Mesendoderm (in vitro differentiated cells): Measurements from ENCODE around the gene WASF2.
A peak's percentile ranks its signal among the peaks of the same experiment; 100 is the strongest.

Source experiments
- DNase-seq: peaks from one replicate; pipeline ENCODE4 v3.0.0; 2013
- H2AK5ac ChIP-seq: 2 replicates; pipeline ENCODE4 v1.6.1; 2013; ENCODE audit warnings: low read length, inconsistent platforms
- H2BK120ac ChIP-seq: 2 replicates; pipeline ENCODE4 v1.6.1; 2013; ENCODE audit warnings: low read depth, mild to moderate bottlenecking, low read length, moderate library complexity, mixed read lengths
- H2BK15ac ChIP-seq: replicated peaks from 2 replicates; pipeline ENCODE4 v1.6.1; 2013; ENCODE audit warnings: low read depth, mild to moderate bottlenecking, moderate library complexity
- H2BK5ac ChIP-seq: 2 replicates; pipeline ENCODE4 v1.6.1; 2013; ENCODE audit warnings: low read length, inconsistent platforms
- H3K18ac ChIP-seq: 2 replicates; pipeline ENCODE4 v1.6.1; 2013; ENCODE audit warnings: mild to moderate bottlenecking, low read length, mixed read lengths
- H3K23ac ChIP-seq: one replicate; pipeline ENCODE4 v1.6.1; 2013; ENCODE audit warnings: low read length
- H3K27ac ChIP-seq: 2 replicates; pipeline ENCODE4 v1.5.1; 2013; ENCODE audit warnings: low read depth, mild to moderate bottlenecking, inconsistent platforms, low read length, moderate library complexity
- H3K27me3 ChIP-seq: 2 replicates; pipeline ENCODE4 v1.6.1; 2013; ENCODE audit warnings: low read length, control low read depth, mild to moderate bottlenecking, inconsistent platforms; ENCODE audit not compliant: insufficient read depth, poor library complexity
- H3K36me3 ChIP-seq: 2 replicates; pipeline ENCODE4 v1.6.1; 2013; ENCODE audit warnings: low read length, inconsistent platforms; ENCODE audit not compliant: control insufficient read depth, insufficient read depth
- H3K4ac ChIP-seq: one replicate; pipeline ENCODE4 v1.6.1; 2013; ENCODE audit warnings: low read depth, mild to moderate bottlenecking, low read length, moderate library complexity
- H3K4me1 ChIP-seq: 2 replicates; pipeline ENCODE4 v1.6.1; 2013; ENCODE audit warnings: low read depth, low read length, inconsistent platforms; ENCODE audit not compliant: control insufficient read depth
- H3K4me2 ChIP-seq: 2 replicates; pipeline ENCODE4 v1.6.1; 2013; ENCODE audit warnings: low read length
- H3K4me3 ChIP-seq: 2 replicates; pipeline ENCODE4 v1.5.1; 2013; ENCODE audit warnings: mild to moderate bottlenecking, low read length
- H3K56ac ChIP-seq: one replicate; pipeline ENCODE4 v1.6.1; 2013; ENCODE audit warnings: low read length
- H3K79me1 ChIP-seq: 2 replicates; pipeline ENCODE4 v1.6.1; 2013; ENCODE audit warnings: low read length, inconsistent platforms
- H3K79me2 ChIP-seq: 2 replicates; pipeline ENCODE4 v1.6.1; 2013; ENCODE audit warnings: mild to moderate bottlenecking, low read length; ENCODE audit not compliant: control insufficient read depth, insufficient read depth
- H3K9ac ChIP-seq: 2 replicates; pipeline ENCODE4 v1.6.1; 2013; ENCODE audit warnings: low read length, inconsistent platforms
- H4K5ac ChIP-seq: one replicate; pipeline ENCODE4 v1.6.1; 2013; ENCODE audit warnings: low read length
- H4K8ac ChIP-seq: one replicate; pipeline ENCODE4 v1.6.1; 2013; ENCODE audit warnings: low read depth, mild to moderate bottlenecking, control low read depth, low read length, moderate library complexity
- WGBS: extraction: QIAGEN DNeasy Blood & Tissue Kit; methylation state at CpG from one replicate; pipeline ENCODE4 v1.1.7; 2013; ENCODE audit warnings: low lambda C conversion rate, missing lambda C conversion rate; ENCODE audit not compliant: insufficient coverage; ENCODE audit errors: extremely low coverage; 5-methylcytosine and 5-hydroxymethylcytosine counted together

The WASF2 gene

DNA sequence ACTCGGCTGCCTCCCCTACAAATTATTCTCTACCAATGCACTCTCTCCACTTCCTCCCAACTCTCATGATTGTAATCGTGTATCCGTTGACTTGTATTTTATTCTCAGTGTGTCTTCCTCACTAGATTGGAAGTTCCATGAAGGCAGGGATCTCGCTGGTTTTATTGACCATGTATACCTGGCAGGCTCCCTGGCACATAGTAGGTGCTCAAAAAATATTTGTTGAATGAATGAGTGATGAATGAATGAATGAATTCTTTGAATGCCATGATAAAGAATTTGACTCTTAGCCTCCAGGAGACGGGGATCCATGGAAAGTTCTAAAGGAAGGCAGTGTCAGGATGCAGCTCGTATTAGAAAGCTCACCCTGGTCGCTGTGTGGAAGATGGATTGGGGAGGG, 28.8 kb upstream of the WASF2 start:
- H3K9ac ChIP-seq, result no peak overlapping the region

DNA sequence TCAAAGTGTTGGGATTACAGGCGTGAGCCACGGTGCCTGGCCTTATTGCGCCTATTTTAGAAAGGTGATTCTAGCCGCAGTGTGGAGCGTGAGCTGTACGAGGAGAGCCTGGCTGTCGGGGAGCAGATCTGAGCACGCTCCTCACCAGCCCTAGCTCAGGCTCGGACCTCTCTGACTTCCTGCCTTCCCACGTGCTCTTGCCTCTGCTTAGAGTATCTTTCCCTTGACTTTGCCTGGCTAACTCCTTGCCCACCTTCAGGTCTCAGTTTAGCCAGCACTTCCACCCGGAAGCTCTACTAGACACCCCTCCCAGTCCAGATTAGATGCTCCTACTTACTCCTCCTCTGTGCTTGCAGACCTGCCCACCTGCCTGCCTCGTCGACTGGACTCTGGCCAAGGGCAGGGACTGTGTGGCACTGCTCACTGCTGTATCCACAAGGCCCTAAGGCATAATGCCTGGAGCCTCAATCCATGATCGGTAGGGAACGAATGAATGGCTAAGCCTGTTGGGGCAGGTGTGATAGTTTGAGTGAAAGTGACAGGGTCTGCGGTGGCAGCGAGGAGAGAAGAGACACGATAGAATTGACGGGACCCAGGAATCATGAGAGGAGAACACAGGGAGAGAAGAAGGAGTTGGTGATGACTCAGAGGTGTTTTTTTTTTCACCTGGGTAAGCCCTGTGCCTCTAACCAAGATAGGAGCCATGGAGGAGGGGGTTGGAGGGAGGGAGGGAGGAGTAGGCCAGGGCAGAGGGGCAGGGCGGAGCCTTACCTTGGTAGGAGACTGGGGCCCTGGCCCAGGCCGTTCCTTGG, 28.1 kb upstream of the WASF2 start:
- Histone ChIP-seq H2BK120ac (no peak overlapping the region), H3K36me3 (no peaks in the 10 kb centered on the region), H3K27me3 (no peaks in the 10 kb centered on the region), H3K4ac (no peak overlapping the region), H3K79me2 (no peaks in the 10 kb centered on the region), H3K56ac (peak overlapping the region; percentile 49), H3K9ac (peak overlapping the region; percentile 17), H2BK15ac (no peak overlapping the region), H3K79me1 (no peaks in the 10 kb centered on the region), H3K18ac (no peak overlapping the region), H3K4me3 (no peak overlapping the region), H2AK5ac (no peak overlapping the region), H3K4me2 (no peak overlapping the region), H4K8ac (no peak overlapping the region), H3K4me1 (peaks cover 7% of the 10 kb centered on the region), H4K5ac (no peak overlapping the region), H3K23ac (no peak overlapping the region), H3K27ac (no peak overlapping the region), H2BK5ac (peak overlapping the region; percentile 35)
- no CpG with 5 or more reads among the region's 21 CpGs for WGBS
- peak; percentile 81 for DNase-seq

More for the DNA sequence above, 28.8 kb upstream of the WASF2 start:
- no peaks in the 10 kb centered on the region for H3K27me3 ChIP-seq
- H3K4me2 ChIP-seq, result no peak overlapping the region
- no peak for DNase-seq
- H3K18ac ChIP-seq, result no peak overlapping the region
- H4K5ac ChIP-seq, result no peak overlapping the region
- H2BK15ac ChIP-seq, result no peak overlapping the region
- H2BK5ac ChIP-seq, result no peak overlapping the region
- no peaks in the 10 kb centered on the region for H3K36me3 ChIP-seq
- H3K79me2 ChIP-seq, result no peaks in the 10 kb centered on the region
- no peak overlapping the region for H3K4me3 ChIP-seq
- no peak overlapping the region for H2AK5ac ChIP-seq
- no peak overlapping the region for H2BK120ac ChIP-seq
- WGBS, result no CpG with 5 or more reads among the region's 7 CpGs
- H3K79me1 ChIP-seq, result no peaks in the 10 kb centered on the region
- H3K4ac ChIP-seq, result no peak overlapping the region
- H3K27ac ChIP-seq, result no peak overlapping the region
- H4K8ac ChIP-seq, result no peak overlapping the region
- H3K56ac ChIP-seq, result no peak overlapping the region
- H3K4me1 ChIP-seq, result peaks cover 9% of the 10 kb centered on the region
- H3K23ac ChIP-seq, result no peak overlapping the region

DNA sequence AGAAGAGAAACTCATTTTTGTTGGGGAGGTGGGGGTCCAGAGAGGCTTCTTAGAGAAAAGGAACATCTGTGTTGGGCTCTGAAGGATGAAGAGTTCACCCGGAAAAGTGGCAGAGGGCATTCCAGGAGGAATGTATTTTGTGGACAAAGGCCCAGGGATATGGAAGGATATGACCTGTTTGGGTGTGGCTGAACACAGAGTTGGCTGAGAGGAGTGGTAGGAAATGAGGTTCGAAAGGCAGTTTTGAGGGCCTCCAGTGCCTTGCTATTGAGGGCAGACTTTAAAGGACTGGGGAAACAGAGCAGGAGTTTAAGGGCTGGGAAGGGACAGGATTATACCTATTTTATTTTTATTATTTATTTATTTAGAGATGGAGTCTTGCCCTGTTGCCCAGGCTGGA, 27.3 kb upstream of the WASF2 start:
- Histone ChIP-seq H3K79me1 (no peaks in the 10 kb centered on the region), H3K4me1 (peaks cover 7% of the 10 kb centered on the region)
- no CpG with 5 or more reads among the region's 2 CpGs for WGBS

DNA sequence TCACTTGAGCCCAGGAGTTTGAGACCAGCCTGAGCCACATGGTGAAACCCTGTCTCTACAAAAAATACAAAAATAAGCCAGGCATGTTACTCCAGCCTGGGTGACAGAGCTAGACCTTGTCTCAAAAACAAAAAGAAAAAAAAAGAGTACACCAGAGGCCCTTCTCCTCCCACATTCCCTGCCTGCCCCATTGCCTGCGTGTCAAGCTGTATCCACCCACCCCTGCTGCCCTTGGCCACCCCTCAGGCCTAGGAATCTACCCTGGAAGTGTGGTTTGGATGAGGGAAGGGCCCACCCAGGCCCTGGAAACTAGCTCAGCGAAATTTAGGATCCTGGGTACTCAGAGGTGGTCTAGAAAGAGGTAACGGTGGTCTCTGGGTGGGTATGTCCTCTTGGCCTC, 25.7 kb upstream of the WASF2 start:
- H3K27ac ChIP-seq, result no peak overlapping the region
- no peaks in the 10 kb centered on the region for H3K36me3 ChIP-seq

More for the DNA sequence above, 27.3 kb upstream of the WASF2 start:
- no peak overlapping the region for H3K23ac ChIP-seq
- H2BK120ac ChIP-seq, result no peak overlapping the region
- no peak overlapping the region for H3K4ac ChIP-seq
- no peak overlapping the region for H3K4me2 ChIP-seq
- H3K27ac ChIP-seq, result no peak overlapping the region
- H3K18ac ChIP-seq, result no peak overlapping the region
- H3K36me3 ChIP-seq, result no peaks in the 10 kb centered on the region
- no peak overlapping the region for H2BK5ac ChIP-seq
- DNase-seq, result no peak
- H3K9ac ChIP-seq, result no peak overlapping the region
- no peak overlapping the region for H2BK15ac ChIP-seq
- no peak overlapping the region for H4K5ac ChIP-seq
- H3K4me3 ChIP-seq, result no peak overlapping the region
- no peaks in the 10 kb centered on the region for H3K79me2 ChIP-seq
- no peaks in the 10 kb centered on the region for H3K27me3 ChIP-seq
- H2AK5ac ChIP-seq, result no peak overlapping the region
- H3K56ac ChIP-seq, result no peak overlapping the region
- H4K8ac ChIP-seq, result no peak overlapping the region

DNA sequence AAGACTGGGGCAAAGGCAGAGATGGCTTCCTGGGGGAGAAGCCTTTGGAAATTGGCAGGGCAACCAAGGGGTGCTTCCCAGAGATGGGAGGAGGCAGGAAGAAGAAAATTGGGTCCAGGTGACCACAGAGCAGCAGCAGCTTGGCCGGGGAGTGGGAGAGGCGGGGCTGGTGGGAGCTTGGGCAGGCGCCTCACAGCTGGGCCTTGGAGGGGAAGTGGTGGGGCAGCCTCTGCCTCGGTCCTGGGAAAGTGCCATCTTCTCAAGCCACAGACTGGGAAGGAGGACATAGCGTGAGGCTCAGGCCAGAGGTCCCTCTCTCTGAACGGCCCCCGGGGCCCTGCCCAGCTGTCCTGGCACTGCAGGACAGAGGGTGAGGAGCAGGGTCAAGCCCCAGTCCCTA, 24.0 kb upstream of the WASF2 start:
- H3K4me3 ChIP-seq, result no peak overlapping the region

More for the DNA sequence above, 25.7 kb upstream of the WASF2 start:
- DNase-seq, result no peak
- H2BK15ac ChIP-seq, result no peak overlapping the region
- H3K4me3 ChIP-seq, result no peak overlapping the region
- H3K4me2 ChIP-seq, result no peak overlapping the region
- no peaks in the 10 kb centered on the region for H3K79me1 ChIP-seq
- H3K79me2 ChIP-seq, result no peaks in the 10 kb centered on the region
- H2BK5ac ChIP-seq, result no peak overlapping the region
- H4K5ac ChIP-seq, result no peak overlapping the region
- H2BK120ac ChIP-seq, result no peak overlapping the region
- no peak overlapping the region for H3K23ac ChIP-seq
- no peak overlapping the region for H3K18ac ChIP-seq
- H4K8ac ChIP-seq, result no peak overlapping the region
- peaks cover 7% of the 10 kb centered on the region for H3K4me1 ChIP-seq
- no CpG with 5 or more reads among the region's 3 CpGs for WGBS
- no peaks in the 10 kb centered on the region for H3K27me3 ChIP-seq
- no peak overlapping the region for H3K9ac ChIP-seq
- no peak overlapping the region for H3K56ac ChIP-seq
- no peak overlapping the region for H2AK5ac ChIP-seq
- H3K4ac ChIP-seq, result no peak overlapping the region

DNA sequence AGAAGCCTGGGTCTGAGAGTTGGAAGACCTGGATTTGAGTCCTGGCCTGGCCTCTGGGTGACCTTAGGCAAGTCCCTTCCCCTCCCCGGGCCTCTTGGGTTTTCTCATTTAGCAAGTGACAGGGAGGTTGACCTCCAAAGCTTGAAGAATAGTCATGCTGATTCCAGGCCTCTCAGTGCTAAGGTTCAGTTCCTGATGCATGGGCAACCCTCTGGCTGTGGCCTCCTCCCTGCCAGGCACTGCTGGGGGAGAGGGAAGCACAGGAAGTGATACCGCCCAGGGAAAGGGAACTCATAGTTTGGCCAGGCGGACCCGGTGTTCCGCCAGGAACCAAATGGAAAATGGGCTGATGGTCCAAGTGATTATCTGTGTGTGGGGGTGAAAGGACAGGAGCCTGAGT, 23.6 kb upstream of the WASF2 start:
- no peak overlapping the region for H2BK120ac ChIP-seq
- no peak overlapping the region for H3K4me2 ChIP-seq
- H3K27me3 ChIP-seq, result no peaks in the 10 kb centered on the region
- H3K23ac ChIP-seq, result no peak overlapping the region
- no peak overlapping the region for H2BK15ac ChIP-seq
- H3K79me2 ChIP-seq, result no peaks in the 10 kb centered on the region
- no peak overlapping the region for H3K4ac ChIP-seq
- no peak overlapping the region for H2BK5ac ChIP-seq
- H3K36me3 ChIP-seq, result no peaks in the 10 kb centered on the region
- no CpG with 5 or more reads among the region's 5 CpGs for WGBS
- H2AK5ac ChIP-seq, result no peak overlapping the region
- H3K56ac ChIP-seq, result peak overlapping the region; percentile 49
- H4K8ac ChIP-seq, result no peak overlapping the region
- H3K18ac ChIP-seq, result no peak overlapping the region
- H3K4me1 ChIP-seq, result peaks cover 5% of the 10 kb centered on the region
- no peak overlapping the region for H3K9ac ChIP-seq
- H3K4me3 ChIP-seq, result no peak overlapping the region
- no peak for DNase-seq
- no peak overlapping the region for H4K5ac ChIP-seq
- no peak overlapping the region for H3K27ac ChIP-seq
- no peaks in the 10 kb centered on the region for H3K79me1 ChIP-seq

More for the DNA sequence above, 24.0 kb upstream of the WASF2 start:
- Histone ChIP-seq H3K79me2 (no peaks in the 10 kb centered on the region), H3K4me2 (no peak overlapping the region), H2AK5ac (no peak overlapping the region), H2BK5ac (no peak overlapping the region), H3K27ac (no peak overlapping the region), H3K23ac (no peak overlapping the region), H2BK15ac (no peak overlapping the region), H3K36me3 (no peaks in the 10 kb centered on the region), H3K79me1 (no peaks in the 10 kb centered on the region), H3K9ac (no peak overlapping the region), H3K4me1 (peaks cover 7% of the 10 kb centered on the region), H3K56ac (no peak overlapping the region), H4K5ac (no peak overlapping the region), H2BK120ac (no peak overlapping the region), H3K18ac (no peak overlapping the region), H4K8ac (no peak overlapping the region), H3K4ac (no peak overlapping the region), H3K27me3 (no peaks in the 10 kb centered on the region)
- WGBS, result no CpG with 5 or more reads among the region's 7 CpGs
- DNase-seq, result no peak
